HCT116 (cell line): ENCODE data around the gene CNTD1.

ENCODE experiments used
- EGR1 ChIP-seq: IDR thresholded peaks from 2 replicates; pipeline ENCODE4 v1.6.1; 2012; ENCODE audit warnings: low read depth
- EZH2 ChIP-seq: fragments of 200-600 bp; sonication (generic); IDR thresholded peaks from 2 replicates; pipeline ENCODE4 v1.6.1; 2017; ENCODE audit warnings: antibody characterized with exemption, mixed run types
- POLR2A ChIP-seq: IDR thresholded peaks from 2 replicates; pipeline ENCODE4 v1.7.0; 2011; ENCODE audit warnings: borderline replicate concordance; ENCODE audit not compliant: insufficient read depth, insufficient read length; ENCODE audit errors: extremely low read depth
- SIN3A ChIP-seq: IDR thresholded peaks from 2 replicates; pipeline ENCODE4 v1.6.1; 2012; ENCODE audit warnings: low read depth
- SP1 ChIP-seq: IDR thresholded peaks from 2 replicates; pipeline ENCODE4 v1.6.1; 2012; ENCODE audit warnings: low read depth
- TF ChIP-seq, protein P1 (sequence below), 3 experiments: fragments of 200-600 bp in 1 of 3; sonication (generic) in 1 of 3; IDR thresholded peaks in 2 of 3; conservative IDR thresholded peaks in 1 of 3; 2 replicates each; pipeline ENCODE4 v1.5.1; 2012 to 2017; ENCODE audit warnings: low read depth in 2 of 3, low read length in 2 of 3, antibody characterized with exemption in 1 of 3, borderline replicate concordance in 1 of 3, control low read depth in 1 of 3, mild to moderate bottlenecking in 1 of 3, mixed read lengths in 1 of 3, mixed run types in 1 of 3, moderate library complexity in 1 of 3; ENCODE audit not compliant: insufficient read depth in 1 of 3
- TF ChIP-seq, protein P2 (sequence below): IDR thresholded peaks from 2 replicates; pipeline ENCODE4 v1.6.1; 2012; ENCODE audit warnings: low read depth

DNA sequence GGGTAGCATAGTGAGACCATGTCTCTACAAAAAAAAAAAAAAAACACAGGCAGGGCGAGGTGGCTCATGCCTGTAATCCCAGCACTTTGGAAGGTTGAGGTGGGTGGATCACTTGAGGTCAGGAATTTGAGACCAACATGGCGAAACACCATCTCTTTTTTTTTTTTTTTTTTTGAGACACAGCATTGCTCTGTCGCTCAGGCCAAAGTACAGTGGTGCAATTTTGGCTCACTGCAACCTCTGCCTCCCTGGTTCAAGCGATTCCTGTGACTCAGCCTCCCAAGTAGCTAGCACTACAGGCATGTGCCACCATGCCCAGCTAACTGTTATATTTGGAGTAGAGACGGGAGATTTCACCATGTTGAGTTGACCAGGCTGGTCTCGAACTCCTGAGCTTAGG, 32.5 kb upstream of the CNTD1 start:
- TF ChIP-seq SP1 (no peak), EGR1 (no peak), EZH2 (no peak), POLR2A (no peak), SIN3A (no peak)
- TF ChIP-seq, protein P1, sequence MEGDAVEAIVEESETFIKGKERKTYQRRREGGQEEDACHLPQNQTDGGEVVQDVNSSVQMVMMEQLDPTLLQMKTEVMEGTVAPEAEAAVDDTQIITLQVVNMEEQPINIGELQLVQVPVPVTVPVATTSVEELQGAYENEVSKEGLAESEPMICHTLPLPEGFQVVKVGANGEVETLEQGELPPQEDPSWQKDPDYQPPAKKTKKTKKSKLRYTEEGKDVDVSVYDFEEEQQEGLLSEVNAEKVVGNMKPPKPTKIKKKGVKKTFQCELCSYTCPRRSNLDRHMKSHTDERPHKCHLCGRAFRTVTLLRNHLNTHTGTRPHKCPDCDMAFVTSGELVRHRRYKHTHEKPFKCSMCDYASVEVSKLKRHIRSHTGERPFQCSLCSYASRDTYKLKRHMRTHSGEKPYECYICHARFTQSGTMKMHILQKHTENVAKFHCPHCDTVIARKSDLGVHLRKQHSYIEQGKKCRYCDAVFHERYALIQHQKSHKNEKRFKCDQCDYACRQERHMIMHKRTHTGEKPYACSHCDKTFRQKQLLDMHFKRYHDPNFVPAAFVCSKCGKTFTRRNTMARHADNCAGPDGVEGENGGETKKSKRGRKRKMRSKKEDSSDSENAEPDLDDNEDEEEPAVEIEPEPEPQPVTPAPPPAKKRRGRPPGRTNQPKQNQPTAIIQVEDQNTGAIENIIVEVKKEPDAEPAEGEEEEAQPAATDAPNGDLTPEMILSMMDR (IDR thresholded peaks at IDR 0.05 in 2 of 3, conservative IDR thresholded peaks at IDR 0.05 in 1 of 3; ENCODE audit: borderline replicate concordance in 1 of 3, insufficient read depth in 1 of 3, low read depth in 2 of 3, low read length in 2 of 3) = no peak
- TF ChIP-seq, protein P2, sequence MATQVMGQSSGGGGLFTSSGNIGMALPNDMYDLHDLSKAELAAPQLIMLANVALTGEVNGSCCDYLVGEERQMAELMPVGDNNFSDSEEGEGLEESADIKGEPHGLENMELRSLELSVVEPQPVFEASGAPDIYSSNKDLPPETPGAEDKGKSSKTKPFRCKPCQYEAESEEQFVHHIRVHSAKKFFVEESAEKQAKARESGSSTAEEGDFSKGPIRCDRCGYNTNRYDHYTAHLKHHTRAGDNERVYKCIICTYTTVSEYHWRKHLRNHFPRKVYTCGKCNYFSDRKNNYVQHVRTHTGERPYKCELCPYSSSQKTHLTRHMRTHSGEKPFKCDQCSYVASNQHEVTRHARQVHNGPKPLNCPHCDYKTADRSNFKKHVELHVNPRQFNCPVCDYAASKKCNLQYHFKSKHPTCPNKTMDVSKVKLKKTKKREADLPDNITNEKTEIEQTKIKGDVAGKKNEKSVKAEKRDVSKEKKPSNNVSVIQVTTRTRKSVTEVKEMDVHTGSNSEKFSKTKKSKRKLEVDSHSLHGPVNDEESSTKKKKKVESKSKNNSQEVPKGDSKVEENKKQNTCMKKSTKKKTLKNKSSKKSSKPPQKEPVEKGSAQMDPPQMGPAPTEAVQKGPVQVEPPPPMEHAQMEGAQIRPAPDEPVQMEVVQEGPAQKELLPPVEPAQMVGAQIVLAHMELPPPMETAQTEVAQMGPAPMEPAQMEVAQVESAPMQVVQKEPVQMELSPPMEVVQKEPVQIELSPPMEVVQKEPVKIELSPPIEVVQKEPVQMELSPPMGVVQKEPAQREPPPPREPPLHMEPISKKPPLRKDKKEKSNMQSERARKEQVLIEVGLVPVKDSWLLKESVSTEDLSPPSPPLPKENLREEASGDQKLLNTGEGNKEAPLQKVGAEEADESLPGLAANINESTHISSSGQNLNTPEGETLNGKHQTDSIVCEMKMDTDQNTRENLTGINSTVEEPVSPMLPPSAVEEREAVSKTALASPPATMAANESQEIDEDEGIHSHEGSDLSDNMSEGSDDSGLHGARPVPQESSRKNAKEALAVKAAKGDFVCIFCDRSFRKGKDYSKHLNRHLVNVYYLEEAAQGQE = no peak
